ENCODE measurements around the gene TNFAIP8L1.
"Not testable (repeated sequence)": the region's sequence is repeated elsewhere in the genome, so short reads cannot be mapped to it uniquely, and the experiment has no call there.

TNFAIP8L1 gene

DNA sequence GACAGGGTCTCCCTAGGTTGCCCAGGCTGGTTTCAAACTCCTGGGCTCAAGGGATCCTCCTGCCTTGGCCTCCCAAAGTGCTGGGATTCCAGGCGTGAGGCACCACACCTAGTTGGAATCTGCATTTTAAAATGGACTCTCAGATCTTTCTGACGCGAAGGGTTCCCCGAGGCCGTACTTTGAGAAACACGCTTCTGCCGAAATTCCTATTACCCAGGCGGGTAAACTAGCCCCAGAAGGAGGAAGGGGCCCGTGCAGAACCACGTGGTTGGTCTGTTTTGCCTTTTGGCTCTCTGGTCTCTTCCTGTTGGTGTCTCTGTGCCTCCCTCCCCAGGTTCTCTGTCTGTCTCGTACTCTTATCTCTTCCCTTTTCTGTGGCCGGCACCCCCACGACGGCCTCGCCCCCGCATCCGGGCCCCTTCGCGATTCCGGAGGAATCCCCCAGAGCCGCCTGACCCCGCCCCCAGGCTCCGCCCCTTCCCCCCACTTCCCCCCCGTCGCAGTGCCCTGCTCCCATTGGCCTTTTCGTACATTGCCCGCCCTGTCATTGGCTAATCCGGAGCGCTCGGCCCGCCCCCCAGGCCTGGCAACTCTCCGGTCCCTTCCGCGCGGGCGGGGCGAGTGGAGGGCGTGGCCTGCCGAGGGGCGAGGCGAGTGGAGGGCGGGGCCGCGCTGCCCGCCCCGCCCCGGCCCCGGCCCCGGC is at the start of gene TNFAIP8L1:
TSS of gene TNFAIP8L1 (plus strand) at position 689 of the 703 bp plus-strand sequence. CDS start 12,354 bp downstream, outside the sequence.
- peak; percentile 85 for DNase-seq

DNA sequence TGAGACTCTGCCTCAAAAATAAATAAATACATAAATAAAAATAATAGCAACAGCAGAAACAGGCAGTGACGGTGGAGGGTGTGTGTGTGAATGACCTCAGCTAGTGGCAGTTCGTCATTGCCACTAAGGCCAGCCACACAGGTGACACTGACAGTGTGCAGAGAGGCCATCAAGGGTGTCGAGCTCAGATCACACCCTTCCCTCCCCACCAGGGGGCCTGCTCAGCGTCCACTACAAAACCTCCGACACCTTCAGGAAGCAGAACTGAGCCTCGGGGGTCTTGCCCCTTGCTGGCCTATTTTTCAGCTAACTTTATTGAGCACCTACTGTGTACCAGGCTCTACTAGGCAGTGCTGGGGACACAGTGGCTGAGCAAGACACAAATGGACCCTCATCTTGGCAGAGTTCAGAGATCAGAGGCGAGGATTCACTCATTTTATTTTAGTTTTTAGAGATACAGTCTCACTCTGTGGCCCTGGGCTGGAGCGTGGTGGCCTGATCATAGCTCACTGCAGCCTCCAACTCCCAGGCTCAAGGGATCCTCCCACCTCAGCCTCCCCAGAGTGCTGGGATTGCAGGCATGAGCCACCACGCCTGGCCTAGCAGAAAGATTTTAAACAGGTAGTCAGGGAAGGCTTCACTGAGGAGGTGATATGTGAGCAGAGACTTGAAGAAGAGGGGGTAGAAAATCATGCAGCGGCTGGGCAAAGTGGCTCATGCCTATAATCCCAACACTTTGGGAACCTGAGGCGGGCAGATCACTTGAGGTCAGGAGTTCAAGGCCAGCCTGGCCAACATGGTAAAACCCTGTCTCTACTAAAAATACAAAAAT is 49.5 kb upstream of the TNFAIP8L1 start:
- DNase-seq: no peak

DNA sequence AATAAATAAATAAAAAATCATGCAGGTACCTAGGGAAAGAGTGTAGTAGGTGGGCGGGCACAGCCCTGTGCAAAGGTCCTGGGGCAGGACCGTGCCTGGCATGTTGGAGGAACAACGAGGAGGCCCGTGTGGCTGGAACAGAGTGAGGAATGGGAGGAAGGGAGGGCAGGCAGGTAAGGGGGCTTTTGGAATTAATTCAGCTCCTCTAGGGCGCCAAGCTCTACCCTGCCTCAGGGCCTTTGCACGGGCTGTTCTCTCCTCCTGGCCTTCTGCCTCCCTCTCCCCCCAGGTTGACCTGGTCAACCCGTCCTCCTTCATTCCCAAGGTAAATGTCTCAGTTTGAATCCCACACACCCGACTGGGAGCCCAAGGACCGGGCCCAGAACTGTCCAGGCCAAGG is 48.8 kb upstream of the TNFAIP8L1 start:
- DNase-seq: no peak

DNA sequence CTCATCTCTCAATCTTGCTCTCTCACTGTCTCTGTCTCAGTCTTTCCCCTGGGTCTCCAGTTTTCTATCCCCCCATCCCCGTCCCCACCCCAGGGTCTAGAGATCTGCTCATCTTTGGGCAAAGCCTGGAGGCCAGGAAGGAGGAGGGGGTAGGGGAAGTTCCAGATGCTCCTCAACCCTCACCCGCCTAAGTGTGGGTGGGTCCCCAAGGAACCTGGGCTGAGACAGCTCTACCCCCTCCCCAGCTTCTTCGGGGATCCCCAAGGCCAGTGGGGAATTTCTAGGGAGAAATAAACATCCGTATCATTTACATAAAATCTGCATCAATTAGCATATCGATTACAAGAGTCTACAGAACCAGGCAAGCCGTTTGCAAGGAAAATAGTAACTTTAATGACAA is 48.0 kb upstream of the TNFAIP8L1 start:
- no peak for DNase-seq

DNA sequence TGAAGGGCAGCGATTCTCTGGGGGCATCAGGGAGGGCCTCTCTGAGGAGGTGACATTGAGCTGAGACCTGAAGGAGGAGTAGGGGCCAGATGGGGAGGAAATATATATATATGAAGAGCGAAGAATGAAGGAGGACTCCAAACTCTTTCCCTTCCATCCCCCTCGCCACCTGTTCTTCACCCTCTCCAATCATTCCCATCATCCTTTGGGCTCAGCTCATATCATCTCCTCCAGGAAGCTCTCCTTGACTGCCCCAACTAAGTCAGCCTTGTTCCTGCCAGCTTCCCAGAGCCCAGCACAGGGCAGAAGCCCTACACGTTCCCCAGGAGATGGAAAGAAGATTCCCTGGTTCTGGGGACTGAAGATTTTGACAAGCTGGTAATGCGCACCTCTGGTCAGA is 46.9 kb upstream of the TNFAIP8L1 start:
- no peak for DNase-seq

DNA sequence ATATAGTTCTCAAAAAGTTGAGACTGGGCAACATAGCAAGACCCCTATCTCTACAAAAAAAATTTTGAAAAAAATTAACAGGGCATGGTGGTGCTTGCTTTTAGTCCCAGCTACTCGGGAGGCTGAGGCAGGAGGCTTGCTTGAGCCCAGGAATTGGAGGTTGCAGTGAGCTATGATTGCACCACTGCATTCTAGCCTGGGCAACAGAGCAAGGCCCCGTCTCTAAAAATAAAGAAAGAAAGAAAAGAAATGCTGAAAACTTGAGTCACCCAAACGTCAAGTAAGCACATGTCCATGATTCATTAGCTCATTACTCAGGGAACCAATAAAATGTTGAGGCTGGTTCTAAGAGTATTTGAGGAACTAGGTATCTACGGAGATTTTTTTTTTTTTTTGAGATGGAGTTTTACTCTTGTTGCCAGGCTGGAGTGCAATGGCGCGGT is 45.9 kb upstream of the TNFAIP8L1 start:
- DNase-seq: no peak

DNA sequence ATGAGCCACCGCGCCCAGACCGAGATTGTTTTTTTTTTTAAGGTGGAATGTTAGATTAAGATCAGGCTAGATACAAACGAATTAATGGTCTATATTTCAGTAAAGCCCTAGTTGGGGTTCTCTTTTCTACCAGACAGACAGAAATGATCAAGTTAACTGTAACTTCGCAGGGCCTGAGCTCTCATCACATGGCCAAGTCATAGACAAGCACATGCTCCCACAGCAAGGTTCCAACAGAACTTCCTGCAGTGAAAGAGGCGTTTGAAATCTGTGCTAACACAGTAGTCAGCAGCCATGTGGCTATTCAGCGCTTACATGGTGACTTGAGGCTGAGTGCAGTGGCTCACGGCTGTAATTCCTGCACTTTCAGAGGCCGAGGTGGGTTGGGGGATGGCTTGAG is 45.1 kb upstream of the TNFAIP8L1 start:
- DNase-seq: no peak

DNA sequence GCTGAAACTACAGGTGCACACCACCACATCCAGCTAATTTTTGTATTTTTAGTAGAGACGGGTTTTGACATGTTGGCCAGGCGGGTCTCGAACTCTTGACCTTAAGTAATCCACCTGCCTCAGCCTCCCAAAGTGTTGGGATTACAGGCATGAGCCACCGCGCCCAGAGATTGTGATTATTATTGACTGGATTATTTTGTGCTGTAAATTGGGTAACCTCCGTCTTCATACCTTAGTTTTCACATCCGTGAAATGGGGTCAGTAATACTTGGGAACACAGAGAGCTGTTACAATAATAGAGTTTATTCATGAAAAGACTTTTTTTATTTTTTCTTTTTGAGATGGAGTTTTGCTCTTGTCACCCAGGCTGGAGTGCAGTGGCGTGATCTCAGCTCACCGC is 44.2 kb upstream of the TNFAIP8L1 start:
- DNase-seq: not testable (repeated sequence)

DNA sequence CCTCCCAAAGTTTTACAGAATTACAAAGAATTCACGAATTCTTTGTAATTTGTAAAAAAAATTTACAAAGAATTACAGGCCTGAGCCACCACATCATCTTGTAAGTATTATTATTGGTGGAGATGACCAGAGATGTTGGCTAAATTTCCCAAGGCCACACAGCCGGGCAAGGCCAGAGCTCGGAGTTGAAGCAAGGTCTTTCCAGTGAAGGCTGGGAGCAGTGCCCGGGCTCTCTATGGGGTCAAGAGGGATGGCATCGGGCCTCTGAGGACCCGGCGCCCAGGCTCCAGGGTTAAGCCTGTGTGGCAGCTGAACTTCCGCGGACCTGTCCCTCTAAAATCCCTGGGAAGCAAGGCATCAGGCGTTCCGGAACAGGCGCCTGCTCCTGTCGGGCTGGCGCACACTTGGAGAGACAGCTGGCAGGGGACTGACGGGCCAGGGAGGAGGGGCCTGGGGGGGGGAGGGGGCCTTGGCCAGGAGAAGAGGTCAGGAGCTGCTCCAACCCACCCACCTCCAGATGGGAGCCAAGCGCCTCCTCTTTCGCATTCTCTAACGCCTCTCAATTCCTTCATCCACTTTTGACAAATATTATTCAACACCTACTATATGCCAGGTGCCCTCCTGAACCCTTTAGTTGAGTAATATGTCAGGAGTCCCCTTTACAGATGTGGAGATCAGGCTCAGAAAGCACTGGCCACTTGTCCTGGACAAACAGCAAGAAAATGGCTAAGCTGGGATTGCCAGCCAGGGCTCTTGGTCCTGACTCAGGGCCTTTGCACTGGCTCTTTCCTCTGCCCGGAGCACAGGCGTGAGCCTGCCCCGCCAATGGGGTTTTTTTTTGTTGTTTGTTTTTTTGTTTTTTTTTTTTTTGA is 43.0 kb upstream of the TNFAIP8L1 start:
- peak; percentile 53 for DNase-seq

DNA sequence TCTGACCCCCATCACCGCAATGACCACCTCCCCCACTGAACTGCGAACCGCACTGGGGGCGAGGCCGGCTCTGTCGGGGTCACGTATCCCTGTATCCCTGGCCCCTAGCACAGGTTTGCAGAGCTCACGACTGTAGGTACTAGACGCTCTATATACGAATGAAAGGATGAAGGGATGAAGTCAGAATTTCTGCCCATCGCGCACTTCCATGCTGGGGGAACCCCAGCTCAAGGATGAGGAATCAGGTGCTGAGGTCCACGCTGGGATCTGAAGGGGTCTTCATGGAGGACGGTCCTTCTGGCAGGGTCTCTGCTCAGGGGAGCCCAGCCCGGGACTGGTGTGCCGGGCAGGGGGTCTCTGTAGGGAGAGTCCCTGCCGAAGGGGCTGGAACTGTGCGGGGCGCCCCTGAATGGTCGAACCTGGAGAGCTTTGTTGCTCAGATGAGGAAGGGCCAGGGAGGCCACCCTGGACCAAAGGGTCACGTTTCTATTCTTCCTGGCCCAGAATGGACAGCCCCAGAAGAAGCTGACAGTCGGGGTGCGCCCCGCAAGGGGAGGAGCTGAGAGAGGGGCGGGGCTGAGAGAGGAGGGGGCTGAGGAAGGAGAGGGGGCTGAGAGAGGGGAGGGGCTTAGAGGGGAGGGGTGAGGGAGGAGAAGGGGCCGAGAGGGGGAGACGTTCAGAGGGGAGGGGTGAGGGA is 41.9 kb upstream of the TNFAIP8L1 start:
- DNase-seq: no peak

DNA sequence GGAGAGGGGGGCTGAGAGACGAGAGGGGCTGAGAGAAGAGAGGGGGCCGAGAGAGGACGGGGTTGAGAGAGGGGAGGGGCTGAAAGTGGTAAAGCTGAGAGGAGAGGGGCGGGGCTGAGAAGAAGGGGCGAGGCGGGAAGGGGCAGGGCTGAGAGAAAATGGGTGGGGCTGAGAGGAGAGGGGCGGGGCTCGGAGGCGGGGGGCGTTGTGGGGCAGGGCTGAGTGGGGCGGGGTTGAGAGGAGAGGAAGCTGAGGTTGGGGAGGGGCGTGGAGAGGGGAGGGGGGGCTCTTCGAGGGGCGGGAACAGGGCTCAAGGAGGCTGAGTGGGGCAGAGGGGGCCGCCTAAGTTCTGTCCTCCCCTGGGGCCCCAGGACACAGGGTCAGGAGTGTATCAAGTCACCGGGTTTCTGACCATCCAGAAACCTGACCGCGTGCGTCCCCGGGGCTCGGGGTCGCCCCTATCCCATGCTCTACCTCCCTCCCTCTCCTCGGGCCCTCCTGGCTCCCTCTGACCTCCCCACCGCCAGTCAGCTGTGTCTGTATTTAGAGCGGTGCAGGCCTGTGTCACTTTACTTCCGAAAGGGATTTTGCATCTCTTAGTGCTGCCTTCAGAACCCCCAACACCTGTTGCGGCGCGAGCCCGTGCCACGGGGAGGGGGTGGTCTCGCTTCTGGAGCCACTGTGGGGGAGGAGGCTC is 41.2 kb upstream of the TNFAIP8L1 start:
- no peak for DNase-seq

DNA sequence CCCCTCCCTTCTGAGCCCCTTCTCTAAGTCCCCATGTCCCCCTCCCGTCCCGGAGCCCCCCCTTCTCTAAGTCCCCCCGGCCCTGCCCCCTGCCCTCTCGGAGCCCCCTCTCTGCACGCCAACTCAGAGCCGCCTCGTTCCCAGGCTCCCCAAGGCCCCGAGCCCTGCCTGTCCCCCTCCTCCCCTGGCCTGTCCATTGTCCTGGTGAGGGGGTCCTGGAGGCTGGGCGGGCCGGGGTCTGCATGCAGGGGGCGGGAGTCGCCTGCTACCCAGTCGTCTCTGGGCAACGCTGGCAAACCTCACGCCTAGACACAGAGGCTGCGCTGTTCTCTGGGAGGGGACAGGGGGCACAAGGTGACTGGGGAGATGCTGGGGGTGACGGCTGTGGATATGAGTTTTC is 40.6 kb upstream of the TNFAIP8L1 start:
- DNase-seq: no peak

DNA sequence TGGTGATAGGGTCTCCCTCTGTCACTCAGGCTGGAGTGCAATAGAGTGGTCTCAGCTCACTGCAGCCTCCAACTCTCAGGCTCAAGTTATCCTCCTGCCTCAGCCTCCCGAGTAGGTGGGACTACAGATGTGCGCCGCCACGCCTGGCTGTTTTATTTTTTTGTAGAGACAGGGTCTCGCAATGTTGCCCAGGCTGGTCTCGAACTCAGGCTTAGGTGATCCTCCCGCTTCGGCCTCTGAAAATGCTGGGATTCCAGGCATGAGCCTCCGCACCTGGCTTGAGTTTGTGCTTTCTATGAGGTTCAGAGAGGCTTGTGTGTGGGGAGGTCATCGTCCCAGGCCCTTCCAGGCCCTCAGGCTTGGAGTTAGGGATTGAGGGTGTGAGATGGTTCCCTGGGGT is 39.2 kb upstream of the TNFAIP8L1 start:
- no peak for DNase-seq

DNA sequence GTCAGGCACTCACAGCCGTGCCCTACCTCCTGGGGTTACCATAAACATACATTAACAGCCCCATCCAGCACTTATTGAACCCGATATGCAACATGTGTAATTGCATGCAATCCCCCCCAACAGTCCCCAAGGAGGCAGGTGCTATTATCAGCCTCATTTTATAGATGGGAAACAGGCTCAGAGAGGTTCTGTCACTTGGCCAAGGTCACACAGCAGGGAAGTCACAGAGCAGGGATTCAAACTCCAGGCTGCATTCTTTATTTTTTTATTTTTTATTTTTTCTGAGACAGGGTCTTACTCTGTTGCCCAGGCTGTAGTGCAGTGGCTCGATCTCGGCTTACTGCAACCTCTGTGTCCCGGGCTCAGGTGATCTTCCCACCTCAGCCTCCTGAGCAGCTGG is 38.4 kb upstream of the TNFAIP8L1 start:
- no peak for DNase-seq

DNA sequence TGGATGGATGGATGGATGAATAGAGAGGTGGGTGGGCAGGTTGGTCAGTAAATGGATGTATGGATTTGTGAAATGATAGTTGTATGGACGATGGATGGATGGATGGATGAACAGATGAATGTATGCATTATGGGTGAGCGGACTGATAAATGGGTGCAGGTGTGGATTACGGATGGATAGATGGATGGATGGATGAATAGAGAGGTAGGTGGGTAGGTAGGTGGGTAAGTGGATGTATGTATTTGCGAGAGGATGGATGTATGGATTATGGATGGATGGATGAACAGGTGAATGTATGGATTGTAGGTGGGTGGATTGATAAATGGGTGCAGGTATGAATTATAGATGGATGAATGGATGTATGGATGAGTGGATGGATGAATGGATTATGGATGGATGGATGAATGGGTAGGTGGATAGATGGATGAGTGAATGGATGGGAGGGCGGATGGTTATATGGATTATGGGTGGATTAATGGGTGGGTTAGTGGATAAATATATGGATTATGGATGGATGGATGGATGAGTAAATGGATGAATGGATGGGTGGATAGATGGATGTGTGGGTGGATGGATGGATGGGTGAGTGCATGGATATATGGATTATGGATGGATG is 37.0 kb upstream of the TNFAIP8L1 start:
- no peak for DNase-seq

DNA sequence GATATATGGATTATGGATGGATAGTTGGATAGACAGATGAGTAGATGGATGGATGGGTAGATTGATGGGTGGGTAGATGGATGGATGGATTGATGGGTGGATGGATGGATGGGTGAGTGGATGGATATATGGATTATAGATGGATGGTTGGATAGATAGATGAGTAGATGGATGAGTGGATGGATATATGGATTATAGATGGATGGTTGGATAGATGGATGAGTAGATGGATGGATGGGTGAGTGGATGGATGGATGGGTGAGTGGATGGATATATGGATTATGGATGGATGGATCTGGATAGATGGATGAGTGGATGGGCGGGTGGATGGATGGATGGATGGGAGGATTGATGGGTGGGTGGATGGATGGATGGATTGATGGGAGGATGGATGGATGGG is 36.4 kb upstream of the TNFAIP8L1 start:
- DNase-seq: no peak

DNA sequence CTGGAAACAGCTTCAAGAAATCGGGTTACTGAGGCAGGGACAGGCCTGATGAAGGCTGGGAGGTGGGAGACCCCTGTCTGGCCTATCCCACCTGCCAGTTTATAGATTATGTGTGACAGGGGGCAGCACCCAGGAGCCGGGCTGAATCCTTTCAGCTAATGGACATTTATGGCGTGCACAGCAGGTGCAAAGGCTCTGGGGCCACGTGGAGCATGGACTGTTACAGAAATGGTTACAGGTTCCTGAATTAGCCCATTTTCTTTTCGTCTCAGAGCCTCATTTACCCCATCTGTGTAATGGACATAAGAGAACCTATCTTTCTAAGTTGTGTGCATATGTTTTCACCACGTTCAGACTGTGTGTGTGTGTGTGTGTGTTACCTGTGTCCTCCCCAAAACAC is 34.4 kb upstream of the TNFAIP8L1 start:
- DNase-seq: no peak

DNA sequence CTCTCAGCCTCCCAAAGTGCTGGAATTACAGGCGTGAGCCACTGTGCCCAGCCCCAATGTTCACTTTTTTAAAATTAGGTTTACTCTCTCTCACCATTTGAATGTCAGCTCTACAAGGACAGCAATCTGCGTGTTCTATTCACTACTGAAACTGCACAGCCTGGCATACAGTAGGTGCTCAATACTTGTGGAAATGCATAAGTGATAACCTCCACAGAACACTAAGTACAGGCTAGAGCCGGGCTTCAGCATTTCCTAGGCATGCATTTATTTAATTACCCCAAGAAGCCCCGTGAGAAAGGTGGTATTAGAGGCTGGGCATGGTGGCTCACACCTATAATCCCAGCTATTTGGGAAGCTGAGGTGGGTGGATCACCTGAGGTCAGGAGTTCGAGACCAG is 33.1 kb upstream of the TNFAIP8L1 start:
- DNase-seq: no peak

DNA sequence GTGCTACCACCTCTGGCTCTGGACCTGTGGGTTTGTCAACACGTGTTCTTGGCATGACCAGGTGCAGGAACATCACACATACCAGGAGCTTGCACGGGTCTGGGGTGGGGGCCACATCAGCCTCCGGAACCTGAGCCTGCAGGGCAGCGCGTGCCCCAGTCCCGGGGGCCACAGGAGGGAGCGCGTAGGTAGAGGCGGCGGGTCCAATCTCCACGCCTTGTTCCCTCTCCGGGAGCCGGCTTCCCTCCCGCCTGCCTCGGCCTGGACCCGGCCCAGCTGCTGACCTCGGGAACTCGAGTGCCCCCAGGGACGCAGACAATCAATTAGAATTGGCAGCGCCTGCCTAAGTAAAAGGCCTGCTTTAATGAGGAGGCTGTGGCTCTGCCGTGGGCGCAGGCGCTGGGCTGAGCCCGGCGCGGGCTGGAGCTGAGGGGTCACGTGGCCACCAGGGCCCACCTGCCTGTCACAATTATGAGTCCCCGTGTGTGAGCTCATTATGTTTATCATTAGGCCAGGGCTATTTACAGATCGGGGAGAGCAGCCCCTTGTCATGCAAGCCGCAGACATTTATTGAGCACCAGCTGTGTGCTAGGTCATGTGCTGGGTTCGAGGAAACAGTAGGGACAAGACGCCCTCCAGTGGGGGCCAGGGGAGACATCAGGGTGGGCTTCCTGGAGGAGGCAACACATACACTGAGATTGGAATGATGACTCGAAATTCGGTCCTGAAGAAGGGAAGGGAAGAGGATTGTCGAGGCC is 32.2 kb upstream of the TNFAIP8L1 start:
- peak; percentile 82 for DNase-seq

DNA sequence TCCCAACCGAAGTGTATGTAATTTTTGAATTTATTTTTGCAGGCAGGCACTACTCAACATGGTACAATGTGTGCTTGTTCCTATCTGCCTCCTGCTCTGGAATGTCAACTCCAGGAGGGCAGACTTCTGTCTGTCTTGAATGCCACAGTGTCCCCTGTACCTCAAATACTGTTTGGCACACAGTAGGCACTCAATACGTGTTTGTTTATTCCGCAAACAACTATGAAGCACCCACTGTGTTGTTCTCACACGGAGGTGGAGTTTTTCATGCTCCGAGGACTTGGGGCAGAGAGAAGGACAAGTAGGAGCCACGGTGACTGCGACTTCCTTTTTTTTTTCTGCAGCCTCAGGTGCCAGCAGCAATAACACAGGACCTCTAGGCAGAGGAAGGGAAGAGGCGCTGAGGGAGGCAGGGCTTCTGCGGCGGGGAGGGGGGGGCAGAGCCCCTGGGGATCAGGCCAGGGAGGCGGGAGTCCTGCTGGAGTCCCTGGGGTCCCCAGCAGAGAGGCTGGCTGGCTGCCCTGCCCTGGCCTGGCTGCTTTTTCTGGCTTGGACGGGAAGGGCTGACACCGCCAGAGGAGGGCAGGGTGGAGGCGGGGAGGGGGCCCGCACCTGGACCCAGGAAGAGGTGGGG is 29.3 kb upstream of the TNFAIP8L1 start:
- no peak for DNase-seq
